Breast epithelium (tissue), 3 donors: ENCODE measurements around the gene ZC3H7A.

ENCODE experiments used
- POLR2A ChIP-seq: fragments of 450-650 bp; IDR thresholded peaks from one replicate; pipeline ENCODE4 v1.6.1; 2016; ENCODE audit warnings: antibody characterized with exemption, mild to moderate bottlenecking, moderate library complexity
- POLR2AphosphoS5 ChIP-seq, 3 donors: sonication (generic); formaldehyde crosslinking; IDR thresholded peaks; one replicate each; pipeline ENCODE4 v1.6.1; 2017; ENCODE audit warnings: antibody characterized with exemption in 3 of 3
- TF ChIP-seq, protein P1 (sequence below), 3 donors: fragments of 450-650 bp; IDR thresholded peaks; one replicate each; pipeline ENCODE4 v1.5.1; 2016 to 2017; ENCODE audit warnings: antibody characterized with exemption in 3 of 3, mild to moderate bottlenecking in 3 of 3, moderate library complexity in 3 of 3

DNA sequence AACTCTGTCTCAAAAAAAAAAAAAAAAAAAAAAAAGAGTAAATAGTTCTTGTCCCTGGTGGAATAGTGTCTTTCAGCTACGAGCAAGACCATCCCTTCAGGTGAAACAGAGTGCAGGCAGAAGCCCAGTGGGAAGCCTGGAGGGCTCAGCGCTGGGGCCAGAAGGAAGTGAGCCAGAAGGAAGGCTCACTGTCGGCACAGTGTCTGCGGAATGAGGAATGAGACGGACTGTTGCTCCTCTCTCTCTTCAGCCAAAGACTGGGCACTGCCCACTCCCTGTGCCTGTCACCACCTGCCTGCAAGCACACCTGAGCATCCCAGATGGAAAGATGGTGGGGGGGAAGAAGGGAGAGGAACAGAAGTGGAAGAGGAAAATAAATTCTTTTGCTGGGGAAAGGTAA is 46.8 kb upstream of the ZC3H7A start:
- TF ChIP-seq, protein P1, sequence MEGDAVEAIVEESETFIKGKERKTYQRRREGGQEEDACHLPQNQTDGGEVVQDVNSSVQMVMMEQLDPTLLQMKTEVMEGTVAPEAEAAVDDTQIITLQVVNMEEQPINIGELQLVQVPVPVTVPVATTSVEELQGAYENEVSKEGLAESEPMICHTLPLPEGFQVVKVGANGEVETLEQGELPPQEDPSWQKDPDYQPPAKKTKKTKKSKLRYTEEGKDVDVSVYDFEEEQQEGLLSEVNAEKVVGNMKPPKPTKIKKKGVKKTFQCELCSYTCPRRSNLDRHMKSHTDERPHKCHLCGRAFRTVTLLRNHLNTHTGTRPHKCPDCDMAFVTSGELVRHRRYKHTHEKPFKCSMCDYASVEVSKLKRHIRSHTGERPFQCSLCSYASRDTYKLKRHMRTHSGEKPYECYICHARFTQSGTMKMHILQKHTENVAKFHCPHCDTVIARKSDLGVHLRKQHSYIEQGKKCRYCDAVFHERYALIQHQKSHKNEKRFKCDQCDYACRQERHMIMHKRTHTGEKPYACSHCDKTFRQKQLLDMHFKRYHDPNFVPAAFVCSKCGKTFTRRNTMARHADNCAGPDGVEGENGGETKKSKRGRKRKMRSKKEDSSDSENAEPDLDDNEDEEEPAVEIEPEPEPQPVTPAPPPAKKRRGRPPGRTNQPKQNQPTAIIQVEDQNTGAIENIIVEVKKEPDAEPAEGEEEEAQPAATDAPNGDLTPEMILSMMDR (IDR thresholded peaks at IDR 0.05) = no peak
- TF ChIP-seq POLR2A = no peak
- no peak for TF ChIP-seq POLR2AphosphoS5 (IDR thresholded peaks at IDR 0.05)
